ENCODE measurements around the gene DPP7.

The DPP7 gene

DNA sequence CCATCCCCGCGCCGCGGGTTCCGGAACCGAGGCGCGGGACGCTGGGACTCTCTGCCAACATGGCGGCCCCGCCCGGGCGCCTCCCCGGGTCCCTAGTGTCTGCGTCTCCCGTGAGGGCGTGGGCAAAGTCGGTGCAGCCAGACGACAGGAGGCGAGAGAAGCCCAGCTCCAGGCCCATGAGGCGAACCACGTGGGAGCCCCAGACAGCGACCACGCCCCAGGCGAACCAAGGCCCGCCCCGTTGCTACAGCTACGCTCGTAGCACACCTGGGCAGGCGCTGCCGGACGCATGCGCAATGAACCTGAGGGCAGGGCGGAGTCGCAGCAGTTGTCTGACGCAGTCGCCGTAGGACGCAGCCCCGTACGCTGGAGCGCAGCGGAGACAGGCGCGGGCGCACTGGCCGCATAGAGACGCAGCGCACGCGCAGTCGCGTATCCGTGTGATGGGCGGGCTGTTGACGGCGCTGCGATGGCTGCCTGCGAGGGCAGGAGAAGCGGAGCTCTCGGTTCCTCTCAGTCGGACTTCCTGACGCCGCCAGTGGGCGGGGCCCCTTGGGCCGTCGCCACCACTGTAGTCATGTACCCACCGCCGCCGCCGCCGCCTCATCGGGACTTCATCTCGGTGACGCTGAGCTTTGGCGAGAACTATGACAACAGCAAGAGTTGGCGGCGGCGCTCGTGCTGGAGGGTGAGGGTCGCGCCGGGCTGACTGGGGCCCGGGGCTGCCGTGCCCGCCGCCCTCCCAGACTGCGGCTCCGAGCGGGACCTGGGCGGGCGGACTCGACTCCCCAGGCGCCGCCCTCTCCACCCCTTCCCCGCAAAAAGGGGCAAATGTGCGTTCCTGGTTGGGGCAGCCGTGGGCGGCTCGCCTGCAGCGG lies 27.8 kb downstream of the DPP7 start, which contains the start of gene MAN1B1:
TSS of gene MAN1B1 (plus strand) at position 455 of the 878 bp plus-strand sequence. CDS start at position 470, 15 bp downstream.
- peak; percentile 100 for DNase-seq

DNA sequence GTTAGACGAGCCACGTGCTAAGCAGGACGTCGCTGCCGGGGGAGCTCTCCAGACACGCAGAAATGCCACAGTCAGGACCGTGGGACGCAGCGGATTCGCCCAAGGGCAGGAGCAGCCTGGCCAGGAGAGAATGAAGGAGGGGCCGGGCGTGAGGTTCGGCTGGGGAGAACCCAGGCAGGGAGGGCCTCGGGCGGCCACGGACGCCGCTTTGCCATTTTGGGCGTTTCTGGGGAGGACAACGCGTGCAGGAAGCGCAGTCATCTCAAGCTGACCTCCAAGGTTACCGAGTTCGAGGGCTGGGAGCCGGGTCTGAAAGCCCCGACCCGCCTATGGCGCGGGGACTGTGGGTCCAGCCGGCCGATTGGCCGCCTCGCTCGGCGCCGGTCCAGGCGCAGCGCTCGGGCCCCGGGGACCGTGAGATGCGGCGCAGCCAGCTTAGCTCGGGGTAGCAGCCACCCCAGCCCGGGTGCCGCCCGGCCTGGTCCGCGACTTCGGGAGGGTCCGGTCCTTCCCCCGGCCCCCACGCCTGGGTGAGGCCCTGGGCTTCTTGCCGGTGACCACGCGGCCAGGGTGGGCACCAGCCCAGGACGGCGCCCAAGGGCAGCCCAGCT lies 28.5 kb downstream of the DPP7 start:
- peak; percentile 28 to 46 for DNase-seq

DNA sequence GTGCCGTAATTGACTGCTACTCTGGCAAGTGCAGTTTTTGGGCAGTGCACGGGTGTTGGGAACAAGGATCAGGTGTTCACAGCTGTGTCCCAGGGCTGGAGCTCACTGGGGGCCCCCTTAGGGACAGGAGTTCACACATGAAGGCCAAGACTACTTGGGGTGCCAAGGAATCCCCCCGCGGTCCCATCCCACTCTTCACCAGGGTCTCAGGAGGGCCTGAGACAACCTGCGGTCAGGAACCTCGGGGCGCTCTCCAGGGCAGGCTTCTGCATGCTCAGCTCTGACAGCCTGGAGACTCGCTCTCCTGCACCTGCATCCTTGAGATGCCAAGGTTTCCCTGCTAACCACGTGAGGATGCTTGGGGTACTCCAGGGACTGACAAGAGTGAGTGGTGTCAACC lies 30.0 kb downstream of the DPP7 start:
- DNase-seq, result no peak

DNA sequence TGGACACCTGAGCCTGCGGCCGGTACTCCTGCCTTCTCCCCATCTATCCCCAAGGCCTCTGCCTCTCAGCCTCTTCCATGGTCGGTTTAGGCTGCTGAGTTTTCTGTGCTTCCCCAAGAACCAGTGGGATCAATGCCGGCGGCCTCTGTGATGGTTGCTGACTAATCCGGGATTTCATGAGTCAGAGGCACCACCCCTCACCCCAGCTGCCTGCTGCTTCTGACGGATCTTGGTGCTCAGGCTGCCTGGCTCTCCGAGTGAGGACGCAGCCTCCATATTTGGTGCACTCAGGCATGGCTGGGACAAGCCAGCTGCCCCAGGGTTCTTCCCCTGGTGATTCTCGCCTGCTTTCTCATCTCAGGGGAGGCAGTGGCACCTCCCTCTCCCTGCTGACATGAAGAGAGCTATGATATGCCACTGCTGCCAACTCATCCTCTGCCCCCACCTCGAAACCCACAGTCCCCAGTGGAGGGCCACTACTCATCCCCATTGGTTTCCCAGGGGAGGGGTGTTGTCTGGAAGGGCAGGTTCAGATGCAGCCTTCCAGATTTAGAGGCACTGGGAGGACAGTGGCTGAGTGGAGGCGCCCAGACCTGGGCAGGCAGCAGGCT lies 31.0 kb downstream of the DPP7 start:
- DNase-seq, result no peak

DNA sequence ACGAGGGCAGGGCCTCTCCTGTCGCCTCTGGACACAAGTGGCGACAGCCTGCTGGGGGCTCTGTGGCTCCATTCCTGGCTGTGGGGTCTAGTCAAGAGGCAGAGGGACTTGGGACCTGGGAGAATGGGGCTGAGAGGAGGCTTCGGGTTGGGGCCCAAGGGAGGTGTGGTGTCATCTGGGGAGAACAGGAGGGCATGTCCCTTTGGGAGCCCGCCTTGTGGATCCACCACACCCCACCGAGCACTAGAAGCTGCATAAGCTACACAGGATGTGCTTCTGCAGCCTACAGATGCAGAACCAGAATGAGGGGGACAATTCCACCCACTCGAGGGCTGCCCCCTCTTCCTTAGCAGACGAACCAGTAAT lies 31.6 kb downstream of the DPP7 start:
- DNase-seq, result no peak

DNA sequence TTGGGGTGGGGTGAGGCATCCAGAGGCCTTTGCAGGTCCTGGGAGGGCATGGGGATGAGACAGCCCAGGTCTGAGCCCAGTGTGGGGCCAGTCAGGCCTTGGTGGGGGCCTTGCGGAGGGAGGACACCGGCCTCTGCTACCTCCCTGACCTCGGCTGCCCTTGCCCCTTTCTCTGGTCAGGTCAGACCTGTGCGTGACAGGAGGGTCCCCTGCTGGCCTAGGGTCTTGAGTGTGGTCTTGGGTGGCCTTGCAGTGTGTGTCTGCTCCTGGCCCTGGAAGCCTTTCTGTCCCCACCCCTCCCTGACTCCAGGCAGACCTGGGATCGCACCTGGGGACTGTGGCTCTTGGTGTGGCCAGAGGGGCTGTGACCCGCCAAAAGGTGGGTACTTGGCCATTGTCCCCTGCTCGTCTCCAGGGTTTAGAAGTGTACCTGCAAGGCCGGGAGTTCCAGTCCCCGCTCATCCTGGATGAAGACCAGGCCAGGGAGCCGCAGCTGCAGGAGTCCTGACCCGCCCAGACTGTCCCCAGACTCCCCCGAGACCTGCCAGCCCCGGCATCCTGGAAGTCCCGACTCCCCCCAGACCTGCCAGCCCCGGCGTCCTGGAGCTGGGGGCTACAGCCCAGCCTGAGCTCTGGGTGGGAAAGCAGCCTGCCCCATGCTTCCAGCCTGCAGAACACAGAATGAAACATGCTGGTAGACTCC lies 32.2 kb downstream of the DPP7 start:
- no peak for DNase-seq

DNA sequence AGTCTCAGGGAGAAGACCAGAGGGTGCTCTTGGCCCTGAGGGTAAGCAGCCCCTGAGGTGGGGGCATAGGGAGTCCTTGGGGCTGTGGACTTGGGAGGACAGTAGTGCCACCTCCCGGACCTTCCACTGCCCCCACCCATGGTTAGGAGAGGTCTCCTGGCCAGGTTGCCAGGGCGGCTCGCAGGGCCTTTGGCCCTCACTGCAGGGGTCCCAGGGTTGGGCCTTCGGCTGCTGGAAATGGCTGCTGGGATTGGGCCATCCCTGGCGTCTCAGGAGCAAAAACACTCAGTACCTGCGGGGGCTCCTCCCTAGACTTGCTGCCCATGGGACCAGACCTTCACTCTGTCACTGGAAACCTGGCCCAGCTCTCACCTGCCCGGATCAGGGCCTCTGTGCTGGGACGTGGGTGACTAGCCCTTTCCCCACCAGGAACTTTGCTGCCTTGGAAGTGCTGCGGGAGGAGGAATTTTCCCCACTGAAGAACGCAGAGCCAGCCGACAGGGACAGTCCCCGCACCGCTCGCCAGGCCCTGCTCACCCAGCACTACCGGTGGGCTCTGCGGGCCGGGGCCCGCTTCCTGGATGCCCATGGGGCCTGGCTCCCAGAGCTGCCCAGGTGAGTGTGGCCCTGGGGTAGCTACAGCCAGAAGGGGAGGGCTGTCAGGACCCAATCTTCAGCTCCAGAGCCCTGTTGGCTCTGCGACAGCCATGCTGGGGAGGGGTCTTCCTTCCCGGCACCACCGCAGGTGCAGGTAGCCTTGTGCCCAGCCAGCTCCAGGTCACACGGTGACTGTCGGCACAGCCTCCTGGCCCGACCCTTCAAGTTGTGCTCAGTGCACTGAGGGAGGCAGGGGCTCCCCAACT lies 34.0 kb downstream of the DPP7 start:
- no peak for DNase-seq

DNA sequence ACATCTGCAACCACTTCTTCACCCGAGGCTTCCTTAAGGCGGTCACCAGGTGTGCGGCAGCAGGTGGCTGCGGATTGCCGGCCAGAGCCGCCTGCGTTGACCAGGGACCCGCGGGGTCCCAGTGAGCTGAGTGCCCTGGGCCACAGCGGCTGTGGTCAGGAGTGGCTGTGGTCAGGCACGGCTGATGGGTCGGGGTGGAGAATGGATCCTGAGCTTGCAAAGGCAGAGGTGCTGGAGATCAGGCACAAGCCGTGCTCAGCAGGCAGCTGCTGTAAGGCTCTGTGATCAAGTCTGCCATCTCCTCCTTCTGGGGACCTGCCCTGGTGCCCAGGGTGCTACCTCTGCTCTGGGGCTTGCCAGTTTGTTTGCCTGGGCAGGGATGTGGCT lies 35.1 kb downstream of the DPP7 start:
- DNase-seq, result no peak

DNA sequence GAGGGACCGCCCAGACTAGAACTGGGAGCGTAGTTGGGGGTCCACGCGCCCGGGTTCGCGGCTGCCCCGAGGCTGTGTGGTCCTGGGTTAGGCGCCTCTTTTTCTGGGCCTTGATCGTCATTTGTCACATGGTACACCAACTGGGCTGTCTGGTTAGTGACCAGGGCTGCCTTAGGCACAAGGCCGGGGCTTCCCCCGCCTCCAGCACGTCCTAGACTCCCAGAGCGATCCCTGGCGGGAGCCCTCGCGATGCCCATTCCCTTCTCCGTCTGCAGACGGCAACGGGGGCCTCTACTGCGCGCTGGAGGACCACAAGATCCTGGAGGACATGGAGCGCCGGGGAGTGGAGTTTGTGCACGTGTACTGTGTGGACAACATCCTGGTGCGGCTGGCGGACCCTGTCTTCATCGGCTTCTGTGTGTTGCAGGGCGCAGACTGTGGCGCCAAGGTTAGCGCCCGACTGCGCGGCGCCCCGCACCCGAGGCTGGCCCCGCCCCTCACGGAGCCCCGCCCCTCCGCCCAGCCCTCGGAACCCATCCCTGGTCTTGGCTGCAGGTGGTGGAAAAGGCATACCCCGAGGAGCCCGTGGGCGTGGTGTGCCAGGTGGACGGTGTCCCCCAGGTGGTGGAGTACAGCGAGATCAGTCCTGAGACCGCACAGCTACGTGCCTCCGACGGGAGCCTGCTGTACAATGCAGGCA lies 35.7 kb downstream of the DPP7 start:
- no peak for DNase-seq

DNA sequence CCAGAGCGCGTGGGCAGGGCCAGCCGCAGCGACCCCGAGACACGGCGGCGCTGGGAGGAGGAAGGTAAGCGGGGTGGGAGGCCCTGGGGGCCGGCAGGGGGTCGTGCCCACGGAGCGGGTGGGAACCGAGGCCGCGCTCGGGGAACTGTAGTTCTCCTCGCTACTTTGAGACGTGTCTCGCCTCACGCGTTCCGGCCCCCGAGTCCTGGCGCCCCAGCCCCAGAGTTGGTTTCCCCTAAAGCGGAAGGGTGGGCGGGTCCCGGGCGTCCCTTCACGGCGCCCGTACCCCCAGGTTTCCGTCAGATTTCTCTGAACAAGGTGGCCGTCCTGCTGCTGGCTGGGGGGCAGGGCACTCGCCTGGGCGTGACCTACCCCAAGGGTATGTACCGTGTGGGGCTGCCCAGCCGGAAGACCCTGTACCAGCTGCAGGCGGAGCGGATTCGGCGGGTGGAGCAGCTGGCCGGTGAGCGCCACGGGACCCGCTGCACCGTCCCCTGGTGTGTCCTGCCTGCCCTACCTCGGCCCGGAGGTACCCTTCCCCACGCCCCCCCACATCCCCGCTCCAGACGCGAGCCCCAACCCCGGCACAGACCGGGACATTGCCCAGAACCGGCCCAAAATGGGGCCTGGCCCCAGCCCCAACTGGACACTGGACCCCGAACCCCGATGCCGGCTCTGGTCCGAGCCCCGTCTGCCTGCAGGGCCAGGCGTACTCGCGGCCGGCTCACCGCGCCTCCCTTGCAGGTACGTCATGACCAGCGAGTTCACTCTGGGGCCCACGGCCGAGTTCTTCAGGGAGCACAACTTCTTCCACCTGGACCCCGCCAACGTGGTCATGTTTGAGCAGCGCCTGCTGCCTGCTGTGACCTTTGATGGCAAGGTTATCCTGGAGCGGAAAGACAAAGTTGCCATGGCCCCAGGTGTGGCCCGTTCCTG lies 36.5 kb downstream of the DPP7 start:
- peak; percentile 36 to 51 for DNase-seq

DNA sequence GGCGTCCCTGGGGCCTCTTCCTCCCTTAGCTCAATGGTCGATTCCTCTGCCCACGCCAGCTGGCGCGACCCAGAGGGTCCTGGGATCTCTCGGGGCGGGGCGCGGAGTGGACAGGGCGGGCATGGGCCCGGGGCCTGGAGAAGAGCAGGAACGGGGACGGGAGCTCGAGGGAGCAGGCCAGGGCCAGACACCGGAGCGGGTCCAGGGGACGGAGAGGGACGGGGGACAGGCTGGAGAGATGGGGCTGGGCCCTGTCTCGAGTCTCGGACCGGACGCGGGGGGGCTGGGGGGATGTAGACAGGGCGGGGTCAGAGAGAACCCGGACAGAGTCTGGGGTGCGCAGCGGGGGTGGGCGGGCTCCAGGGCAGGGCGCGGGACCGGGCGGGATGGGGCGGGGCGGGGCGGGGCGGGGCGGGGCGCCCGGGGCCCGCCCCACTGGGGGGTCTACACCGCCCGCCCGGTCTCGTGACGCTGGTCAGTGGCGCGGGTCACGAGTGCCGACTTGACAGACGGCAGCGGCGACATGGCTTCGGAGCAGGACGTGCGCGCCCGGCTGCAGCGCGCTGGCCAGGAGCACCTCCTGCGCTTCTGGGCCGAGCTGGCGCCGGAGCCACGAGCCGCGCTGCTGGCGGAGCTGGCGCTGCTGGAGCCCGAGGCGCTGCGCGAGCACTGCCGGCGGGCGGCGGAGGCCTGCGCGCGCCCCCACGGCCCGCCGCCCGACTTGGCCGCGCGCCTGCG lies 37.4 kb downstream of the DPP7 start, which contains the start of gene UAP1L1:
TSS of gene UAP1L1 (plus strand) at position 508 of the 738 bp plus-strand sequence. CDS start at position 524, 16 bp downstream.
- peak; percentile 70 to 72 for DNase-seq

DNA sequence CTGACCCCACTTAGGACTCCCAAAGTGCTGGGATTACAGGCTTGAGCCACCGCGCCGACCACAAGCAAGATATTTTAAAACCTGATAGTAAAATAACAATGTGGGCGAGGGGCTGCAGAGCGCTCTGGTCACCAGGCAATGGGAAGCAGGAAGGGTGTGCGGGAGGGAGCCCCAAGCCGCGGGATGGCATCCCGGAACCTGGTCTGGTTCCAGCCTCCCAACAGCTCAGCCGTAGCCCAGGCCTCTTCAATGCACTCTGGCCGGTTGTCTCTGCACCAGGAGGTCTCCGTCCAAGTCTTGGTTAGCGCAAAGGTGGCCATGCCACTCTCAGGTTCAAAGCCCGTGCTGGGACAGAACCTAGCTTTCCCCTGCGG lies 37.9 kb downstream of the DPP7 start:
- no peak for DNase-seq

DNA sequence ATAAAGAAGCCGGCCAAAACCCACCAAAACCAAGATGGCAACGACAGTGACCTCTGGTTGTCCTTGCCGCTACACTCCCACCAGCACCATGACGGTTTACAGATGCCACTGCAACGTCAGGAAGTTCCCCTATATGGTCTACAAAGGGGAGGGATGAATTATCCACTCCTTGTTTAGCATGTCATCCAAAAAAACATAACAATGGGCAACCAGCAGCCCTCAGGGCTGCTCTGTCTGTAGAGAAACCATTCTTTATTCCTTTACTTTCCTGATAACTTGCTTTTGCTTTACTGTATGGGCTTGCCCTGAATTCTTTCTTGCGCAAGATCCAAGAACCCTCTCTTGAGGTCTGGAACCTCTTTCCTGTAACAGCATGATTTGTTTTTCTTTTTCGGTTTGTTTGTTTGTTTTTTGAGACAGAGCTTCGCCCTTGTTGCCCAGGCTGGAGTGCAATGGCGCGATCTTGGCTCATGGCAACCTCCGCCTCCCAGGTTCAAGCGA lies 39.2 kb downstream of the DPP7 start:
- no peak for DNase-seq

DNA sequence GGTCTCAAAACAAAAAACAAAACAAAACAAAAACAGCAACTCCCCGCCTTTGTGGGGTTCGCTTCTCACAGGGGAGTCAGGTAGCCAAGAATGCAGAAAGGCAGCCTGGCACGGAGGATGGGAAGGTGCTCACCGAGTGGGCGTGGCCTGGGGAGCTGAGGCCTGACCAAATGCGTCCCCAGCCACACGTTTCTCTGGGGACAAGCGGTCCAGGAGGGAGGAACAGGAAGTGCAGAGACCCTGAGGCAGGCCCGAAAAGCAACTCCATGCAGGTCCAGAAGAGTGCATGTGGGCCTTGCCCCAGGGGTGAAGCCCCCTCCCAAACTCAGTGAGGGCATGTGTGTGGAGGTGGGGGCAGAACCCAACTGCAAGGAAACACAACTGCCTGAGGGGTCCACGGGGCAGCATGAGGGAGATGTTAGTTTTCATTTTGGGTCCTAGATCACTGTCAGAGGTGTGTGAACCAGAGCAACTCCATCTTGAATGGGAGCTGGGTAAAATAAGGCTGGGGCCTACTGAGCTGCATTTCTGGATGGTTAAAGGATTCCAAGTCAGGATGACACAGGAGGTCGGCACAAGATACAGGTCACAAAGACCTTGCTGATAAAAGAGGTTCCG lies 39.8 kb downstream of the DPP7 start:
- no peak for DNase-seq

DNA sequence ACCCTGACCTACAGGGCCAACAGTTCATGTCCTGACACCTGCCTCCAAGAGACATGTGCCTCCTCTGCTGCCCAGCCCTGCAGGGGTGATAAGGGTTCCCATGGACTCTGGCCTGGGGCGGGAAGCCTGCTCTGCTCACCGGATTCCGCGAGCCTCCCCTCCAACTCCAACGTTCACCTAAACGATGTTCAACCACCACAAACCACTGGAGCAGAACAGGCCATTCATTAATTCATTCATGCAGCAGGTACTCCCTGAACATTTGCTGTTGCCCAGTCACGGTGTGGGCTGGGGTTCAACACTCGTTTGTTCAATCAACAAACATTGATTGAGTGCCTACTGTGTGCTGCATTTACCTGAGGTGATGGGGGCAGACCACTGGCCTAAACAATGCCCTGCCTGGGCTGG lies 40.5 kb downstream of the DPP7 start:
- no peak for DNase-seq

DNA sequence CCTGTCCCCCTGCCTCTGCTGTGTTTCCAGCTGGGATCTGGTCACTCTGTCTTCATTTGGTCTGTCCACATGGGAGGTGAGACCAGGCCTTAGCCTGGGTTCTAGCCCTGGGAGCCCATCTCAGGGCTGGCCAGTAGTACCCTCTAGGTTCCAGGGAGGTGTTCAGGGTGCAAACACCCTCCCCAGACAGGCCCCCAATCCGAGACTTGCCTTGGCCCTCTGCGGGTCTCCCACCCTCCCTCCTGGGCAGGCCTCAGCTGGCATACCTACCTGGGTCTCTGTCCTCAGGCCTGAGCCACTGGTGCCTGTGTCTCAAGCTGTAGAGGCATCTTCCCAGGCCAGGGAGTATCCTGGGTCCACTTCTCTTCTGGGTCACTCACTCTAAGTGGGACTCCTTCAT lies 43.3 kb downstream of the DPP7 start:
- no peak for DNase-seq

DNA sequence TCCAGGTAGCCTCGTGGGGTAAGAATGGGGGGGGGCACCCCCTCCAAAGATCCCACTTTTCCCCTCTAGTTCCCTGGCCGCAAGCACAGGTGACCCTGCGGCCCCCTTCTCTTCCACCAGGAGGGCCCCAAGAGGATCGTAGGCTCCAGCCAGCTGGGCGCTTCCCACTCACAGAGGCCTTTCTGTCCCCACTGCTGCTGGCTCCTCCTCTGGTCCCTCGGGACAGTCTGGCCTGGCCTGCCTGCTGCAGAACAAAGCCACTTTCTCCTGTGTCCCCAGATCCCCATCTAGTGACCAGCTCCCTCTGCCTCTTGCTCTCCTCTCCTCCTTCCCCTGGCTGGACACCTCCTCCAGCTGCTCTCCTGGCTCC lies 43.6 kb downstream of the DPP7 start:
- DNase-seq, result no peak

DNA sequence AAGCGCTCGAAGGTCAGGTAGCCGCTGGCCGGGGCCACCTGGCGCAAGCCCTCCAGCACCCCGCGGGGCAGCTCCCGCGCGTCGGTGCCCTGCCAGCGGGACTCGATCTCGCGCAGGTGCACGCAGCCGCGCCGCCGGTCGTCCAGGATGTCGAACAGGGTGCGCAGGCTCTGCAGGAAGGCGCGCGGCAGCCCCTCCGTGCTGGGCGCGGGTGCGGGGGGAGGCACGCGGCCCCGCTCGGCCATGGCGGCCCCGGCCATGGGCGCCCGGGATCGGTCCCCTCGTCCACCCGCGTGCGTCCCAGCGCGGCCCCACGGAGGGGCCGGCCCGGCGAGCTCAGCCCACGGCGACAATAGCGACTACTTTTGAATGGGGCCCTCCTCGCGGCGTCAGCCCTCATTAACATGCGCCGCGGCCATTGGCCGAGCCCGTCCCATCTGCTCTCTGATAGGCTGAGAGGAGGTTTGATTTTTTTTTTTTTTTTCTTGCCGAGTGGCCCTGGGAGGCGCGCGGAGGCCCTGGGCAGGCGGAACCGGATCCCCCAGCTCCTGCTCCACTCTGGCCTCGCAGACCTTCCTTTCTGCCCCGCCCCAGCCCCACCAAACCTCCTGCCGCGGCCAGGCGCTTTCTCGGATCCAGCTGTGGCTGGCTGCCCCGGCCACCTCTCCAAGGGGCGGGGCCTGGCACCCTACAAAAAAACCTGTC lies 44.2 kb downstream of the DPP7 start, which contains the start of gene SAPCD2:
TSS of gene SAPCD2 (minus strand) at position 357 of the 705 bp plus-strand sequence. CDS start at position 260, 97 bp downstream.
- DNase-seq, result peak; percentile 87
